ENCODE measurements around the gene GARIN5A.

GARIN5A gene

GRCh38 chr19:50433201-50434180, 43.2 kb downstream of the GARIN5A start:
- DNase-seq (ENCODE audit: low read depth): no peak

- no peak for DNase-seq (ENCODE audit: low read depth)
Observed at GRCh38 chr19:50432221-50433028, 44.2 kb downstream of the GARIN5A start, which contains the start of gene MYBPC2. TSS of gene MYBPC2 (plus strand) at chr19:50432892. CDS start at chr19:50432954, 62 bp downstream.

- DNase-seq (ENCODE audit: low read depth): peak; percentile 64
Observed at GRCh38 chr19:50431343-50432220, 45.1 kb downstream of the GARIN5A start.

- DNase-seq (ENCODE audit: low read depth): no peak
Observed at GRCh38 chr19:50430888-50431342, 45.7 kb downstream of the GARIN5A start.

- DNase-seq (ENCODE audit: low read depth): no peak
Observed at GRCh38 chr19:50428772-50429463, 47.7 kb downstream of the GARIN5A start.

GRCh38 chr19:50427997-50428425, 48.6 kb downstream of the GARIN5A start:
- no peak for DNase-seq (ENCODE audit: low read depth)

- no peak for DNase-seq (ENCODE audit: low read depth)
Observed at GRCh38 chr19:50427318-50427925, 49.2 kb downstream of the GARIN5A start.

- no peak for DNase-seq (ENCODE audit: low read depth)
Observed at GRCh38 chr19:50425581-50425980, 51.1 kb downstream of the GARIN5A start.

GRCh38 chr19:50423279-50424113, 53.2 kb downstream of the GARIN5A start:
- DNase-seq (ENCODE audit: low read depth): no peak

GRCh38 chr19:50422397-50423278, 54.0 kb downstream of the GARIN5A start:
- DNase-seq (ENCODE audit: low read depth): no peak

- no peak for DNase-seq (ENCODE audit: low read depth)
Observed at GRCh38 chr19:50420808-50421207, 55.8 kb downstream of the GARIN5A start.

GRCh38 chr19:50420127-50420526, 56.5 kb downstream of the GARIN5A start:
- no peak for DNase-seq (ENCODE audit: low read depth)

GRCh38 chr19:50419580-50420035, 57.0 kb downstream of the GARIN5A start:
- no peak for DNase-seq (ENCODE audit: low read depth)

- no peak for DNase-seq (ENCODE audit: low read depth)
Observed at GRCh38 chr19:50419022-50419579, 57.5 kb downstream of the GARIN5A start.

- no peak for DNase-seq (ENCODE audit: low read depth)
Observed at GRCh38 chr19:50418176-50419021, 58.2 kb downstream of the GARIN5A start, which contains the start of gene SPIB. TSS of gene SPIB (plus strand) at chr19:50418938. CDS start at chr19:50418963, 25 bp downstream.

GRCh38 chr19:50417111-50418081, 59.3 kb downstream of the GARIN5A start:
- no peak for DNase-seq (ENCODE audit: low read depth)

Data from T-helper 22 cell (primary cell).